WTC11 (cell line): ENCODE results near the gene DENND4B. TPM values are rescaled to one million over a fixed set of nuclear protein-coding genes. Genes with fewer than 3 reads are reported as not detected.
A peak's percentile ranks its signal among the peaks of the same experiment; 100 is the strongest.

Source experiments
- CBFB ChIP-seq: sonication (generic); formaldehyde crosslinking; IDR thresholded peaks from 2 replicates; pipeline ENCODE4 v1.8.1; 2022; ENCODE audit warnings: mild to moderate bottlenecking, low read depth, missing genetic modification reagents
- CREM ChIP-seq: sonication (generic); formaldehyde crosslinking; IDR thresholded peaks from 2 replicates; pipeline ENCODE4 v1.8.1; 2022; ENCODE audit warnings: mild to moderate bottlenecking, missing genetic modification reagents, moderate library complexity
- EMX1 ChIP-seq: fragments of 250-450 bp; sonication (Bioruptor Pico); IDR thresholded peaks from 2 replicates; pipeline ENCODE4 v1.8.0; 2021; ENCODE audit warnings: mild to moderate bottlenecking
- ESRRA ChIP-seq: sonication (generic); formaldehyde crosslinking; IDR thresholded peaks from 2 replicates; pipeline ENCODE4 v1.8.1; 2022; ENCODE audit warnings: mild to moderate bottlenecking, missing genetic modification reagents, borderline replicate concordance
- FOXJ3 ChIP-seq: sonication (generic); formaldehyde crosslinking; IDR thresholded peaks from 2 replicates; pipeline ENCODE4 v1.9.0; 2021; ENCODE audit warnings: missing genetic modification reagents, mild to moderate bottlenecking, borderline replicate concordance
- FOXK1 ChIP-seq: sonication (generic); formaldehyde crosslinking; IDR thresholded peaks from 2 replicates; pipeline ENCODE4 v1.8.0; 2022; ENCODE audit warnings: mild to moderate bottlenecking, moderate library complexity, missing genetic modification reagents
- FOXP1 ChIP-seq: sonication (generic); formaldehyde crosslinking; IDR thresholded peaks from 2 replicates; pipeline ENCODE4 v1.8.0; 2022; ENCODE audit warnings: missing genetic modification reagents, mild to moderate bottlenecking, moderate library complexity, borderline replicate concordance
- GABPB1 ChIP-seq: sonication (generic); formaldehyde crosslinking; IDR thresholded peaks from 2 replicates; pipeline ENCODE4 v1.8.1; 2023; ENCODE audit warnings: mild to moderate bottlenecking, missing genetic modification reagents
- GRHL2 ChIP-seq: fragments of 250-450 bp; sonication (Bioruptor Pico); IDR thresholded peaks from 2 replicates; pipeline ENCODE4 v1.8.0; 2022; ENCODE audit warnings: mild to moderate bottlenecking, moderate library complexity; ENCODE audit not compliant: insufficient replicate concordance, severe bottlenecking
- HMGA2 ChIP-seq: fragments of 250-450 bp; sonication (Bioruptor Pico); IDR thresholded peaks from 2 replicates; pipeline ENCODE4 v1.4.0; 2021; ENCODE audit warnings: mild to moderate bottlenecking, moderate library complexity
- JUN ChIP-seq: sonication (generic); formaldehyde crosslinking; IDR thresholded peaks from 2 replicates; pipeline ENCODE4 v1.8.0; 2023; ENCODE audit warnings: mild to moderate bottlenecking, missing genetic modification reagents
- NFATC4 ChIP-seq: fragments of 250-450 bp; sonication (Bioruptor Pico); IDR thresholded peaks from 2 replicates; pipeline ENCODE4 v1.9.0; 2021; ENCODE audit warnings: mild to moderate bottlenecking
- NFYB ChIP-seq: sonication (generic); formaldehyde crosslinking; conservative IDR thresholded peaks from 2 replicates; pipeline ENCODE4 v1.8.0; 2022; ENCODE audit warnings: low read depth, missing genetic modification reagents
- NR1H2 ChIP-seq: sonication (generic); formaldehyde crosslinking; IDR thresholded peaks from 2 replicates; pipeline ENCODE4 v1.9.0; 2021; ENCODE audit warnings: mild to moderate bottlenecking, moderate library complexity, missing genetic modification reagents
- NR3C1 ChIP-seq: sonication (generic); formaldehyde crosslinking; conservative IDR thresholded peaks from 2 replicates; pipeline ENCODE4 v1.8.1; 2023; ENCODE audit warnings: low read depth, mild to moderate bottlenecking, missing genetic modification reagents
- OVOL2 ChIP-seq: fragments of 250-450 bp; sonication (Bioruptor Pico); IDR thresholded peaks from 2 replicates; pipeline ENCODE4 v1.9.0; 2021; ENCODE audit warnings: mild to moderate bottlenecking, borderline replicate concordance
- PRRX2 ChIP-seq: fragments of 250-450 bp; sonication (Bioruptor Pico); IDR thresholded peaks from 2 replicates; pipeline ENCODE4 v1.8.0; 2021; ENCODE audit warnings: mild to moderate bottlenecking
- RELA ChIP-seq: sonication (generic); formaldehyde crosslinking; IDR thresholded peaks from 2 replicates; pipeline ENCODE4 v1.8.1; 2022; ENCODE audit warnings: missing genetic modification reagents, mild to moderate bottlenecking, borderline replicate concordance
- SP1 ChIP-seq: sonication (generic); formaldehyde crosslinking; conservative IDR thresholded peaks from 2 replicates; pipeline ENCODE4 v1.8.1; 2022; ENCODE audit warnings: missing genetic modification reagents
- TEAD1 ChIP-seq: sonication (generic); formaldehyde crosslinking; IDR thresholded peaks from 2 replicates; pipeline ENCODE4 v1.8.0; 2022; ENCODE audit warnings: mild to moderate bottlenecking, missing genetic modification reagents
- ZBTB21 ChIP-seq: sonication (generic); formaldehyde crosslinking; IDR thresholded peaks from 2 replicates; pipeline ENCODE4 v1.8.1; 2023; ENCODE audit warnings: mild to moderate bottlenecking, missing genetic modification reagents, borderline replicate concordance
- ZNF232 ChIP-seq: sonication (generic); formaldehyde crosslinking; IDR thresholded peaks from 2 replicates; pipeline ENCODE4 v1.8.0; 2022; ENCODE audit warnings: mild to moderate bottlenecking, missing genetic modification reagents
- ZNF263 ChIP-seq: sonication (generic); formaldehyde crosslinking; IDR thresholded peaks from 2 replicates; pipeline ENCODE4 v1.8.1; 2022; ENCODE audit warnings: low read depth, mild to moderate bottlenecking, moderate library complexity, missing genetic modification reagents
- ZNF317 ChIP-seq: sonication (generic); formaldehyde crosslinking; IDR thresholded peaks from 2 replicates; pipeline ENCODE4 v1.8.1; 2023; ENCODE audit warnings: low read depth, mild to moderate bottlenecking, moderate library complexity, missing genetic modification reagents, borderline replicate concordance
- ZNF416 ChIP-seq: fragments of 250-450 bp; sonication (Bioruptor Pico); IDR thresholded peaks from 2 replicates; pipeline ENCODE4 v1.9.0; 2021; ENCODE audit warnings: mild to moderate bottlenecking, inconsistent platforms
- total RNA-seq: library from RNA; stranded (reverse); gene quantifications from 3 replicates; pipeline ENCODE4 v1.2.3, GENCODE V29; 2021
- TF ChIP-seq, protein P1 (sequence below): sonication (generic); formaldehyde crosslinking; IDR thresholded peaks from 2 replicates; pipeline ENCODE4 v1.8.1; 2022; ENCODE audit warnings: mild to moderate bottlenecking, moderate library complexity, missing genetic modification reagents
- TF ChIP-seq, protein P2 (sequence below): sonication (generic); formaldehyde crosslinking; conservative IDR thresholded peaks from 2 replicates; pipeline ENCODE4 v1.8.1; 2022; ENCODE audit warnings: mild to moderate bottlenecking, missing genetic modification reagents
- TF ChIP-seq, protein P3 (sequence below): fragments of 250-450 bp; sonication (Bioruptor Pico); IDR thresholded peaks from 2 replicates; pipeline ENCODE4 v2.1.2; 2022; ENCODE audit warnings: mild to moderate bottlenecking, moderate library complexity
- TF ChIP-seq, protein P4 (sequence below): sonication (generic); formaldehyde crosslinking; IDR thresholded peaks from 2 replicates; pipeline ENCODE4 v1.8.1; 2022; ENCODE audit warnings: mild to moderate bottlenecking, missing genetic modification reagents, moderate library complexity, borderline replicate concordance
- TF ChIP-seq, protein P5 (sequence below): fragments of 250-450 bp; sonication (Bioruptor Pico); IDR thresholded peaks from 2 replicates; pipeline ENCODE4 v1.9.0; 2021; ENCODE audit warnings: mild to moderate bottlenecking
- TF ChIP-seq, protein P6 (sequence below): fragments of 250-450 bp; sonication (Bioruptor Pico); IDR thresholded peaks from 2 replicates; pipeline ENCODE4 v1.9.0; 2021; ENCODE audit warnings: mild to moderate bottlenecking
- TF ChIP-seq, protein P7 (sequence below): sonication (generic); formaldehyde crosslinking; IDR thresholded peaks from 2 replicates; pipeline ENCODE4 v1.8.1; 2022; ENCODE audit warnings: missing genetic modification reagents, borderline replicate concordance

DENND4B gene
- total RNA-seq, 1 experiment from 2014 or later: 93.1 TPM

DNA sequence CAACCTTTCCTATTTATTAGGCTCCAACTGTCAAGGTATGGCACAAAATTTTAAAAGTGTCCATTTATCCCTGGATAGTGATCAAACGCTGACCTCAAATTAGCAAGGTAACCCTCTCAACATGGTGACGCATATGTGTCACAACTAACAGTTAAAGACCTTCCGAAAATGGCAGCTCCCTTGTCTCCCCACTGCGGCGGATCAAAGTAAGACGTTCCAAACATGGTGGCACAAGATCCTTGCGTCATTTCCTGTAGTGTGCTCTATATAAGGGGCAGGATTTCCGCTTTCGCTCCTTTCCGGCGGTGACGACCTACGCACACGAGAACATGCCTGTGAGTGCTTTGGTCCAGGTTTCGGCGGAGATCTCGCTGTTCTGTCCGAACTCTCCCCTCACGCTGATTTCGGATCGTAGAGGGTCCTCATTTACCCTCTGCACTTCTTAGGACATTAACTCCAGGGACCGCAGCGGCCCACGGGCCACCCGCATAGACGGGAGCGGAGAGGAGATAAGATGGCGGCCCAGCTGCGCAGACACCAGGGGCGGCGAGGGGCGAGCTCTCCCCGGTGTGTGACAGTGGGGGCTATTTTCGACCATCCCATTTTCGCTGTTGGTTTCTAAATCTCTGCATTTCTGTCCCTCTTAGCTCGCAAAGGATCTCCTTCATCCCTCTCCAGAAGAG is 44.1 kb upstream of the DENND4B start, which contains the start of gene RPS27 (continued):
- TF ChIP-seq, protein P1, sequence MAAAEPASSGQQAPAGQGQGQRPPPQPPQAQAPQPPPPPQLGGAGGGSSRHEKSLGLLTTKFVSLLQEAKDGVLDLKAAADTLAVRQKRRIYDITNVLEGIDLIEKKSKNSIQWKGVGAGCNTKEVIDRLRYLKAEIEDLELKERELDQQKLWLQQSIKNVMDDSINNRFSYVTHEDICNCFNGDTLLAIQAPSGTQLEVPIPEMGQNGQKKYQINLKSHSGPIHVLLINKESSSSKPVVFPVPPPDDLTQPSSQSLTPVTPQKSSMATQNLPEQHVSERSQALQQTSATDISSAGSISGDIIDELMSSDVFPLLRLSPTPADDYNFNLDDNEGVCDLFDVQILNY: no peak
- peak; percentile 93 for TF ChIP-seq CREM
- TF ChIP-seq NFYB (CRISPR knock-in tag): no peak
- TF ChIP-seq GABPB1 (CRISPR knock-in tag): peak; percentile 93
- TF ChIP-seq TEAD1: peak; percentile 93
- TF ChIP-seq OVOL2 (CRISPR knock-in tag): no peak; the same call in 1 of the 2 replicates
- TF ChIP-seq ZNF416 (CRISPR knock-in tag): peak; percentile 72; the same call in 1 of the 2 replicates
- TF ChIP-seq ZBTB21 (CRISPR knock-in tag): no peak; the same call in 1 of the 2 replicates
- peak; percentile 88 for TF ChIP-seq JUN (CRISPR knock-in tag)
- no peak for TF ChIP-seq RELA (CRISPR knock-in tag)
- peak; percentile 42; the same call in 1 of the 2 replicates for TF ChIP-seq SP1
- TF ChIP-seq, protein P2, sequence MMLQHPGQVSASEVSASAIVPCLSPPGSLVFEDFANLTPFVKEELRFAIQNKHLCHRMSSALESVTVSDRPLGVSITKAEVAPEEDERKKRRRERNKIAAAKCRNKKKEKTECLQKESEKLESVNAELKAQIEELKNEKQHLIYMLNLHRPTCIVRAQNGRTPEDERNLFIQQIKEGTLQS (CRISPR knock-in tag): 0 out of 2 replicates have a peak, but pooled peaks have one; percentile 51
- TF ChIP-seq ZNF232 (CRISPR knock-in tag): no peak
- no peak for TF ChIP-seq EMX1 (CRISPR knock-in tag)
- TF ChIP-seq HMGA2 (CRISPR knock-in tag): no peak
- TF ChIP-seq FOXJ3 (CRISPR knock-in tag): no peak
- TF ChIP-seq CBFB (CRISPR knock-in tag): peak; percentile 43; the same call in 1 of the 2 replicates
- no peak for TF ChIP-seq ESRRA (CRISPR knock-in tag)
- TF ChIP-seq, protein P3, sequence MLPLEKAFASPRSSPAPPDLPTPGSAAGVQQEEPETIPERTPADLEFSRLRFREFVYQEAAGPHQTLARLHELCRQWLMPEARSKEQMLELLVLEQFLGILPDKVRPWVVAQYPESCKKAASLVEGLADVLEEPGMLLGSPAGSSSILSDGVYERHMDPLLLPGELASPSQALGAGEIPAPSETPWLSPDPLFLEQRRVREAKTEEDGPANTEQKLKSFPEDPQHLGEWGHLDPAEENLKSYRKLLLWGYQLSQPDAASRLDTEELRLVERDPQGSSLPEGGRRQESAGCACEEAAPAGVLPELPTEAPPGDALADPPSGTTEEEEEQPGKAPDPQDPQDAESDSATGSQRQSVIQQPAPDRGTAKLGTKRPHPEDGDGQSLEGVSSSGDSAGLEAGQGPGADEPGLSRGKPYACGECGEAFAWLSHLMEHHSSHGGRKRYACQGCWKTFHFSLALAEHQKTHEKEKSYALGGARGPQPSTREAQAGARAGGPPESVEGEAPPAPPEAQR: no peak
- TF ChIP-seq ZNF263: no peak
- TF ChIP-seq NFATC4 (CRISPR knock-in tag): peak; percentile 78; the same call in 1 of the 2 replicates
- TF ChIP-seq FOXP1 (CRISPR knock-in tag): peak; percentile 78; the same call in 1 of the 2 replicates
- TF ChIP-seq NR1H2 (CRISPR knock-in tag): 0 out of 2 replicates have a peak, but pooled peaks have one; percentile 21
- TF ChIP-seq, protein P4, sequence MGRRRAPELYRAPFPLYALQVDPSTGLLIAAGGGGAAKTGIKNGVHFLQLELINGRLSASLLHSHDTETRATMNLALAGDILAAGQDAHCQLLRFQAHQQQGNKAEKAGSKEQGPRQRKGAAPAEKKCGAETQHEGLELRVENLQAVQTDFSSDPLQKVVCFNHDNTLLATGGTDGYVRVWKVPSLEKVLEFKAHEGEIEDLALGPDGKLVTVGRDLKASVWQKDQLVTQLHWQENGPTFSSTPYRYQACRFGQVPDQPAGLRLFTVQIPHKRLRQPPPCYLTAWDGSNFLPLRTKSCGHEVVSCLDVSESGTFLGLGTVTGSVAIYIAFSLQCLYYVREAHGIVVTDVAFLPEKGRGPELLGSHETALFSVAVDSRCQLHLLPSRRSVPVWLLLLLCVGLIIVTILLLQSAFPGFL (CRISPR knock-in tag): no peak
- TF ChIP-seq FOXK1: peak; percentile 73; the same call in 1 of the 2 replicates
- no peak for TF ChIP-seq PRRX2 (CRISPR knock-in tag)
- TF ChIP-seq, protein P5, sequence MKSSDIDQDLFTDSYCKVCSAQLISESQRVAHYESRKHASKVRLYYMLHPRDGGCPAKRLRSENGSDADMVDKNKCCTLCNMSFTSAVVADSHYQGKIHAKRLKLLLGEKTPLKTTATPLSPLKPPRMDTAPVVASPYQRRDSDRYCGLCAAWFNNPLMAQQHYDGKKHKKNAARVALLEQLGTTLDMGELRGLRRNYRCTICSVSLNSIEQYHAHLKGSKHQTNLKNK (CRISPR knock-in tag): no peak; the same call in 1 of the 2 replicates
- no peak for TF ChIP-seq ZNF317 (CRISPR knock-in tag)
- TF ChIP-seq, protein P6, sequence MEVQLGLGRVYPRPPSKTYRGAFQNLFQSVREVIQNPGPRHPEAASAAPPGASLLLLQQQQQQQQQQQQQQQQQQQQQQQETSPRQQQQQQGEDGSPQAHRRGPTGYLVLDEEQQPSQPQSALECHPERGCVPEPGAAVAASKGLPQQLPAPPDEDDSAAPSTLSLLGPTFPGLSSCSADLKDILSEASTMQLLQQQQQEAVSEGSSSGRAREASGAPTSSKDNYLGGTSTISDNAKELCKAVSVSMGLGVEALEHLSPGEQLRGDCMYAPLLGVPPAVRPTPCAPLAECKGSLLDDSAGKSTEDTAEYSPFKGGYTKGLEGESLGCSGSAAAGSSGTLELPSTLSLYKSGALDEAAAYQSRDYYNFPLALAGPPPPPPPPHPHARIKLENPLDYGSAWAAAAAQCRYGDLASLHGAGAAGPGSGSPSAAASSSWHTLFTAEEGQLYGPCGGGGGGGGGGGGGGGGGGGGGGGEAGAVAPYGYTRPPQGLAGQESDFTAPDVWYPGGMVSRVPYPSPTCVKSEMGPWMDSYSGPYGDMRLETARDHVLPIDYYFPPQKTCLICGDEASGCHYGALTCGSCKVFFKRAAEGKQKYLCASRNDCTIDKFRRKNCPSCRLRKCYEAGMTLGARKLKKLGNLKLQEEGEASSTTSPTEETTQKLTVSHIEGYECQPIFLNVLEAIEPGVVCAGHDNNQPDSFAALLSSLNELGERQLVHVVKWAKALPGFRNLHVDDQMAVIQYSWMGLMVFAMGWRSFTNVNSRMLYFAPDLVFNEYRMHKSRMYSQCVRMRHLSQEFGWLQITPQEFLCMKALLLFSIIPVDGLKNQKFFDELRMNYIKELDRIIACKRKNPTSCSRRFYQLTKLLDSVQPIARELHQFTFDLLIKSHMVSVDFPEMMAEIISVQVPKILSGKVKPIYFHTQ (CRISPR knock-in tag): peak; percentile 88; the same call in 1 of the 2 replicates
- no peak for TF ChIP-seq GRHL2 (CRISPR knock-in tag)
- TF ChIP-seq, protein P7, sequence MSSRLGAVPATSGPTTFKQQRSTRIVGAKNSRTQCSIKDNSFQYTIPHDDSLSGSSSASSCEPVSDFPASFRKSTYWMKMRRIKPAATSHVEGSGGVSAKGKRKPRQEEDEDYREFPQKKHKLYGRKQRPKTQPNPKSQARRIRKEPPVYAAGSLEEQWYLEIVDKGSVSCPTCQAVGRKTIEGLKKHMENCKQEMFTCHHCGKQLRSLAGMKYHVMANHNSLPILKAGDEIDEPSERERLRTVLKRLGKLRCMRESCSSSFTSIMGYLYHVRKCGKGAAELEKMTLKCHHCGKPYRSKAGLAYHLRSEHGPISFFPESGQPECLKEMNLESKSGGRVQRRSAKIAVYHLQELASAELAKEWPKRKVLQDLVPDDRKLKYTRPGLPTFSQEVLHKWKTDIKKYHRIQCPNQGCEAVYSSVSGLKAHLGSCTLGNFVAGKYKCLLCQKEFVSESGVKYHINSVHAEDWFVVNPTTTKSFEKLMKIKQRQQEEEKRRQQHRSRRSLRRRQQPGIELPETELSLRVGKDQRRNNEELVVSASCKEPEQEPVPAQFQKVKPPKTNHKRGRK (CRISPR knock-in tag): no peak
- TF ChIP-seq NR3C1 (CRISPR knock-in tag): no peak
